ENCODE measurements around the gene UQCRC1. TPM values are rescaled to one million over a fixed set of nuclear protein-coding genes. Genes with fewer than 3 reads are reported as not detected.

The UQCRC1 gene
- 100 to 1,000 TPM in 2 of 5 donors, 10 to 100 TPM in 3; 93.0 to 109 (median 98.4) TPM for total RNA-seq
- total RNA-seq (2013): 76.3 TPM
- 46.2 to 137 (median 63.4) reads per million in 29 experiments for total RNA-seq

DNA sequence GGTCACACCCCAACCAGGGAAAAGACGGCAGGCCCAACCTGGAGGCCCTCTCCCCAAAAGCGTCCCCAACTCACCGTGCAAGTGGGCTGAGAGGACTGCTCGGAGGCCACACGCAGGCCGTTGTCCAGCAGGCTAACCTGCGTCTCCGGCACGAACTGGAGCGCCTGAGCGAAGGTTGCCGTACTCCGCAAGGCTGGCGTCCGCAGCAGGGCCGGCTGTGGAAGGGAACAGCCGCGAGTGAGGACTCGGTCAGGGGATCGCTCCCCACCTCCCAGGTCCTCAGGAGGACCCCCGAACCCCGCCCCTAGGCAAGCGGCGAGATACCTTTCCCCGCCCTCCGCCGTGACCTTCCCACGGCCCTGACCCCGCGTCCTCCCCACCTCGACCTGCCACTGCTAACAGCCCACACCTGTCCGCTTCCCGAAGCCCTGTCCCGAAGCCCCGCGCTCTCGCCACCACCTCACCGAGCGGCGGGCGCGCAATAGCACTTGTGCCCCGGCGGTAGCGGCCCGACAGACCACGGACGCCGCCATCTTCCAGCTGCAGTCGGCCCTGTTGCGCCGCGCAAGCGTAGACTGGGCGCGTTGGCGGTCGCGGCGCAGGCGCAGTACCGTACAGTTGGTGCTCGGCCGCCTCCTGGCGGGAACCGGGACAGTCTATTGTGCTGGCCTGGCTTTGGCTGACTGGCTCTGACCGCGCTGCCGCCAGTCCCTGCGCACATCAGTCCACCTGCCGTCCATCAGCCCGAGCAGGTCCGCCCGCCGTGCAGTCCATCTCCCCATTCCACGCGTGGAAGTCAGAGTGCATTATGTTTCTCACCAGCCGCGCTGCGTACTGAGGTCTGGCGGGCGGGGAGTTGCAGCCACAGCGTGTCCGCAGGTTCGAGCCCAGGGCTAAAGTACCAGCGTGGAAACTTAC lies at the start of gene UQCRC1:
TSS of gene UQCRC1 (minus strand) at position 559 of the 918 bp plus-strand sequence. CDS start at position 533, 26 bp downstream.
- WGBS (ENCODE audit: insufficient coverage): under 1% methylated on average over 78 of the region's 86 CpGs
- Histone ChIP-seq H3K27me3 (replicated peaks in 1 of 2; ENCODE audit: control insufficient read depth in 2 of 2, extremely low read depth in 1 of 2, insufficient read depth in 2 of 2, low read length in 1 of 2) (no peaks in the 10 kb centered on the region), H3K27ac (ENCODE audit: low read length) (peak within 1 kb of the TSS; percentile 76), H3K4me3 (ENCODE audit: control insufficient read depth in 1 of 2, extremely low read depth in 1 of 2, low read length in 1 of 2) (peak within 1 kb of the TSS; percentile 95 to 97), H3K4me1 (ENCODE audit: control insufficient read depth in 1 of 2, extremely low read depth in 1 of 2, insufficient read depth in 2 of 2, low read length in 2 of 2) (peaks cover 5 to 14% of the 10 kb centered on the region in 2 experiments), H3K9me3 (no peaks in the 10 kb centered on the region), H3K36me3 (ENCODE audit: control insufficient read depth in 2 of 2, extremely low read depth in 1 of 2, insufficient read depth in 1 of 2, low read length in 1 of 2) (peaks cover 3 to 17% of the 10 kb centered on the region in 2 donors)
- peaks cover 13 to 19% (median 17%) of the 10 kb centered on the region in 3 donors for H3K4me1 Mint-ChIP-seq
- H3K4me3 Mint-ChIP-seq: peak within 1 kb of the TSS; percentile 98 to 99 (median 98)
- H3K36me3 Mint-ChIP-seq: peaks cover 7% of the 10 kb centered on the region
- DNase-seq (peak; percentile 82 to 96 (median 89)), ATAC-seq (replicated peaks in 1 of 4) (peak; percentile 99 to 100 (median 99))
- ChIA-PET POLR2A (no interaction called here), CTCF (interaction anchor here in 1 of 2 donors (1.0 kb wide), 1 partner anchor 209 kb away, joined by 3 read pairs; no protein-coding TSS in a partner anchor)
- H3K9me3 Mint-ChIP-seq: no peaks in the 10 kb centered on the region
- H3K27me3 Mint-ChIP-seq: no peaks in the 10 kb centered on the region
- peak within 1 kb of the TSS; percentile 95 to 96 for H3K27ac Mint-ChIP-seq

DNA sequence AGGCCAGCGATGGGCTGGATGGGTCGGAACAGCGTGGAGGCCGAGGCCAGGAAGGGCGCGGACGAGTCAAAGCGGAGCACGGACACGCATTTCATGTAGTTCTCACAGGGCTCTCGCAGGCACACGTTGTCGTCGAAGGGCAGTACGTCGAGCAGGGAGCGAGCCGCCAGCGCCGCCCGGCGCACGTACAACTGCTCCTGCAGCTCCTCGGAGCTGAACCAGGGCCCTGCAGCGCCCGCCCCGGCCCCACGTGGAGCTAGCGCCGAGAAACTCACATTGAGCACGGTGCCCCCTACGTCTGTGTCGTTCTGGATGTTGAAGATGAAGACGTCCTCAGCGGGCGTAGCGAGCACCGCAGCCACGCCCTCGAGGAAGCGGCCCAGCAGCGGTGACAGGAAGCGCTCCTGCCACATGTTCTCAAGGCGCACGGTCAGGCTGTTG lies 47.4 kb upstream of the UQCRC1 start:
- WGBS (ENCODE audit: insufficient coverage): 58% methylated on average over 45 of the region's 45 CpGs
- H3K9me3 Mint-ChIP-seq: no peaks in the 10 kb centered on the region
- Histone ChIP-seq H3K27ac (ENCODE audit: low read length) (peak overlapping the region; percentile 57), H3K4me1 (ENCODE audit: control insufficient read depth in 1 of 2, extremely low read depth in 1 of 2, insufficient read depth in 2 of 2, low read length in 2 of 2) (peaks cover 0 to 37% of the 10 kb centered on the region in 2 experiments), H3K9me3 (no peaks in the 10 kb centered on the region), H3K27me3 (replicated peaks in 1 of 2; ENCODE audit: control insufficient read depth in 2 of 2, extremely low read depth in 1 of 2, insufficient read depth in 2 of 2, low read length in 1 of 2) (peaks cover 2 to 38% of the 10 kb centered on the region in 2 experiments), H3K4me3 (ENCODE audit: control insufficient read depth in 1 of 2, extremely low read depth in 1 of 2, low read length in 1 of 2) (peak overlapping the region; percentile 46 to 52), H3K36me3 (ENCODE audit: control insufficient read depth in 2 of 2, extremely low read depth in 1 of 2, insufficient read depth in 1 of 2, low read length in 1 of 2) (no peaks in the 10 kb centered on the region)
- H3K27me3 Mint-ChIP-seq: peaks cover 12 to 16% of the 10 kb centered on the region in 2 donors
- peak in 28 of 35 experiments; percentile 15 to 55 (median 28) for DNase-seq
- CTCF ChIA-PET: interaction anchor here in 1 of 2 donors (0.6 kb wide), 1 partner anchor 497 kb away, joined by 3 read pairs; no protein-coding TSS in a partner anchor
- peaks cover 0 to 26% (median 15%) of the 10 kb centered on the region in 3 donors for H3K4me1 Mint-ChIP-seq
- no peaks in the 10 kb centered on the region for H3K36me3 Mint-ChIP-seq
- peak overlapping the region; percentile 65 to 74 (median 72) for H3K4me3 Mint-ChIP-seq
- ATAC-seq (replicated peaks in 1 of 4): peak in 1 of 4 experiments; percentile 15
- POLR2A ChIA-PET: no interaction called here
- peak overlapping the region; percentile 34 to 65 for H3K27ac Mint-ChIP-seq

DNA sequence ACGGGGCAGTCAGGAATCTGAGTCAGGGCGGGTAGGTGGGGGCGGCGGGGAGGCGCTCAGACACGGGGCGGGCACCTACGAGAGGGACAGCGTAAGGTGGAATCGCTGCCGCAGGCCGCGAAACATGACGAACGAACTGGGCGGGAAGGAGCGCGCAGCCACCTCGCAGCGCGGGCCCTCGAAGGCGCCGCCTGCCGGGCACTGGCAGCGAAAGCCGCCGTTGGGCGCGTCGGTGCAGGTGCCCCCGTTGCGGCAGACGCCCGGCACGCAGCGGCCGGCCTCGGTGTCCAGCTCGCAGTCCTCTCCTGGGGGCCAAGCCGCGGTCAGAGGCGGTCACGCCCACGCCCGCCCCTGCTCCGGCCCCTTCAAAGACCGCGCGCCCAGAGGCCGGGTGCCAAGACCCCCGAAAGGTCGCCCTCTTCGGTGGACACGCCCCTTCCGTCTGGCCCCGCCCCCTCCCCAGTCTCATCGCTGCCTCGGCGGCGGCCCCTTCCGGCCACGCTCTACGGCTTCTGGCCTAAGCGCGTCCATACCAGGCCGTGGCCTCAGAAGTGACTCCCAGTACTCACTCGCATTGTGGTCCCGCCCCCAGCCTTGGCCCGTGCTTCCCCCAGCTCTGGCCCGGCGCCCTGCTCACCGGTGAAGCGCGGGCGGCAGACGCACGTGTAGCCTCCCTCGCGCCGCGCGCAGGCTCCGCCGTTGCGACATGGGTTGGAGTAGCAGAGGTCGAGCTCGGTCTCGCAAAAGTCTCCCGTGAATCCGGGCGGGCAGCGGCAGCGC lies 46.8 kb upstream of the UQCRC1 start:
- Histone ChIP-seq H3K27me3 (replicated peaks in 1 of 2; ENCODE audit: control insufficient read depth in 2 of 2, extremely low read depth in 1 of 2, insufficient read depth in 2 of 2, low read length in 1 of 2) (peaks cover 2 to 31% of the 10 kb centered on the region in 2 experiments), H3K4me1 (ENCODE audit: control insufficient read depth in 1 of 2, extremely low read depth in 1 of 2, insufficient read depth in 2 of 2, low read length in 2 of 2) (peaks cover 0 to 31% of the 10 kb centered on the region in 2 experiments), H3K27ac (ENCODE audit: low read length) (peak overlapping the region; percentile 74), H3K9me3 (no peaks in the 10 kb centered on the region), H3K36me3 (ENCODE audit: control insufficient read depth in 2 of 2, extremely low read depth in 1 of 2, insufficient read depth in 1 of 2, low read length in 1 of 2) (no peaks in the 10 kb centered on the region), H3K4me3 (ENCODE audit: control insufficient read depth in 1 of 2, extremely low read depth in 1 of 2, low read length in 1 of 2) (peak overlapping the region; percentile 46 to 52)
- Mint-ChIP-seq H3K4me3 (peak overlapping the region; percentile 68 to 79 (median 72)), H3K36me3 (no peaks in the 10 kb centered on the region), H3K27ac (peak overlapping the region in 1 of 2 donors; percentile 55), H3K9me3 (no peaks in the 10 kb centered on the region), H3K27me3 (peaks cover 9 to 16% of the 10 kb centered on the region in 2 donors), H3K4me1 (peaks cover 0 to 20% (median 11%) of the 10 kb centered on the region in 3 donors)
- ATAC-seq (replicated peaks in 1 of 4) (peak; percentile 80 to 90 (median 86)), DNase-seq (peak; percentile 70 to 93 (median 81))
- CTCF ChIA-PET: interaction anchor here in 1 of 2 donors (0.6 kb wide), 1 partner anchor 497 kb away, joined by 3 read pairs; no protein-coding TSS in a partner anchor
- 7% methylated on average over 94 of the region's 94 CpGs for WGBS (ENCODE audit: insufficient coverage)
- POLR2A ChIA-PET: no interaction called here

GRCh38 chr3:48655606-48656005 lies 46.2 kb upstream of the UQCRC1 start:
- H3K27ac Mint-ChIP-seq: peak overlapping the region; percentile 66 to 84
- no peaks in the 10 kb centered on the region for H3K9me3 ChIP-seq
- ChIA-PET POLR2A (interaction anchor here in 1 of 2 donors (0.5 kb wide), 1 partner anchor 280 kb away, joined by 4 read pairs; no protein-coding TSS in a partner anchor), CTCF (no interaction called here)
- no peaks in the 10 kb centered on the region for H3K9me3 Mint-ChIP-seq
- H3K4me1 Mint-ChIP-seq: peaks cover 0 to 17% (median 11%) of the 10 kb centered on the region in 3 donors
- ATAC-seq (replicated peaks in 1 of 4) (peak; percentile 31 to 48 (median 40)), DNase-seq (peak in 33 of 35 experiments; percentile 12 to 69 (median 46))
- peak overlapping the region; percentile 27 to 52 for H3K4me3 ChIP-seq (ENCODE audit: control insufficient read depth in 1 of 2, extremely low read depth in 1 of 2, low read length in 1 of 2)
- H3K36me3 Mint-ChIP-seq: no peaks in the 10 kb centered on the region
- H3K4me1 ChIP-seq (ENCODE audit: control insufficient read depth in 1 of 2, extremely low read depth in 1 of 2, insufficient read depth in 2 of 2, low read length in 2 of 2): peaks cover 0 to 26% of the 10 kb centered on the region in 2 experiments
- peaks cover 2 to 25% of the 10 kb centered on the region in 2 experiments for H3K27me3 ChIP-seq (replicated peaks in 1 of 2; ENCODE audit: control insufficient read depth in 2 of 2, extremely low read depth in 1 of 2, insufficient read depth in 2 of 2, low read length in 1 of 2)
- H3K4me3 Mint-ChIP-seq: peak overlapping the region; percentile 68 to 79 (median 72)
- peaks cover 9 to 16% of the 10 kb centered on the region in 2 donors for H3K27me3 Mint-ChIP-seq
- 14% methylated on average over 15 of the region's 30 CpGs for WGBS (ENCODE audit: insufficient coverage)
- H3K27ac ChIP-seq (ENCODE audit: low read length): peak overlapping the region; percentile 74
- no peaks in the 10 kb centered on the region for H3K36me3 ChIP-seq (ENCODE audit: control insufficient read depth in 2 of 2, extremely low read depth in 1 of 2, insufficient read depth in 1 of 2, low read length in 1 of 2)

GRCh38 chr3:48655063-48655462 lies 45.6 kb upstream of the UQCRC1 start:
- 98% methylated on average over 6 of the region's 12 CpGs for WGBS (ENCODE audit: insufficient coverage)
- Histone ChIP-seq H3K4me3 (ENCODE audit: control insufficient read depth in 1 of 2, extremely low read depth in 1 of 2, low read length in 1 of 2) (peak overlapping the region in 1 of 2 donors; percentile 27), H3K27ac (ENCODE audit: low read length) (peak overlapping the region; percentile 74), H3K27me3 (replicated peaks in 1 of 2; ENCODE audit: control insufficient read depth in 2 of 2, extremely low read depth in 1 of 2, insufficient read depth in 2 of 2, low read length in 1 of 2) (peaks cover 2 to 20% of the 10 kb centered on the region in 2 experiments), H3K4me1 (ENCODE audit: control insufficient read depth in 1 of 2, extremely low read depth in 1 of 2, insufficient read depth in 2 of 2, low read length in 2 of 2) (peaks cover 0 to 26% of the 10 kb centered on the region in 2 experiments), H3K36me3 (ENCODE audit: control insufficient read depth in 2 of 2, extremely low read depth in 1 of 2, insufficient read depth in 1 of 2, low read length in 1 of 2) (no peaks in the 10 kb centered on the region), H3K9me3 (no peaks in the 10 kb centered on the region)
- ATAC-seq (replicated peaks in 1 of 4): no peak
- H3K27ac Mint-ChIP-seq: peak overlapping the region; percentile 66 to 84
- no peaks in the 10 kb centered on the region for H3K36me3 Mint-ChIP-seq
- peak overlapping the region; percentile 68 to 79 (median 72) for H3K4me3 Mint-ChIP-seq
- peaks cover 7 to 13% of the 10 kb centered on the region in 2 donors for H3K27me3 Mint-ChIP-seq
- no peaks in the 10 kb centered on the region for H3K9me3 Mint-ChIP-seq
- ChIA-PET CTCF (no interaction called here), POLR2A (interaction anchor here in 1 of 2 donors (0.5 kb wide), 1 partner anchor 281 kb away, joined by 4 read pairs; no protein-coding TSS in a partner anchor)
- H3K4me1 Mint-ChIP-seq: peaks cover 0 to 17% (median 11%) of the 10 kb centered on the region in 3 donors
- DNase-seq: no peak

Data from T-cell (primary cell).